PC-3 (cell line): ENCODE results near the gene SPARCL1.

ENCODE experiments used
- EZH2phosphoT487 ChIP-seq: fragments of 300-600 bp; sonication (generic); IDR thresholded peaks from 2 replicates; pipeline ENCODE4 v1.6.1; 2018; ENCODE audit warnings: mild to moderate bottlenecking, antibody characterized with exemption, low read length, borderline replicate concordance
- TF ChIP-seq, protein P1 (sequence below): fragments of 300-600 bp; sonication (generic); conservative IDR thresholded peaks from 2 replicates; pipeline ENCODE4 v1.5.1; 2017; ENCODE audit warnings: antibody characterized with exemption, low read depth, mild to moderate bottlenecking, low read length

DNA sequence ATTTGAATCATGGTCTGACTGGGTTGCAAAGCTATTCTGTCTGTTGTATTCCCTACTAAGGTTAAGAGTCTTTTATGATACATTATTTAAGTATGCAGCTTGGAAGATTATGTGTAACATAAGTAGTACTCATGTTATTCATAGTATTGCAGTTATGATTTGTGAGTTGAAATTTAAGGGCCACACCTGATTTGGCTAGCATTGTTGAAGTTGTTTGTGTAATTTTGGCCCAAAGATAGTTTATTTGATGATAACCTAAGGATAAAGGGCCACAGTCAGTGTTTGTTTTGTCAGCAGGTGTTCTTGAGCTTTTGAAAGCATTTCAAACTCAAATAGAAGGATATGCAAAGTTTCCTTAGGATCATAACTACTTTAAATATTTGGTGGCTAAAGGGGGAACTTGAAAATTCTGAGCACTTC is 67.9 kb downstream of the SPARCL1 start:
- no peak for TF ChIP-seq EZH2phosphoT487
- TF ChIP-seq, protein P1, sequence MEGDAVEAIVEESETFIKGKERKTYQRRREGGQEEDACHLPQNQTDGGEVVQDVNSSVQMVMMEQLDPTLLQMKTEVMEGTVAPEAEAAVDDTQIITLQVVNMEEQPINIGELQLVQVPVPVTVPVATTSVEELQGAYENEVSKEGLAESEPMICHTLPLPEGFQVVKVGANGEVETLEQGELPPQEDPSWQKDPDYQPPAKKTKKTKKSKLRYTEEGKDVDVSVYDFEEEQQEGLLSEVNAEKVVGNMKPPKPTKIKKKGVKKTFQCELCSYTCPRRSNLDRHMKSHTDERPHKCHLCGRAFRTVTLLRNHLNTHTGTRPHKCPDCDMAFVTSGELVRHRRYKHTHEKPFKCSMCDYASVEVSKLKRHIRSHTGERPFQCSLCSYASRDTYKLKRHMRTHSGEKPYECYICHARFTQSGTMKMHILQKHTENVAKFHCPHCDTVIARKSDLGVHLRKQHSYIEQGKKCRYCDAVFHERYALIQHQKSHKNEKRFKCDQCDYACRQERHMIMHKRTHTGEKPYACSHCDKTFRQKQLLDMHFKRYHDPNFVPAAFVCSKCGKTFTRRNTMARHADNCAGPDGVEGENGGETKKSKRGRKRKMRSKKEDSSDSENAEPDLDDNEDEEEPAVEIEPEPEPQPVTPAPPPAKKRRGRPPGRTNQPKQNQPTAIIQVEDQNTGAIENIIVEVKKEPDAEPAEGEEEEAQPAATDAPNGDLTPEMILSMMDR = no peak
